Smooth muscle cell (in vitro differentiated cells): ENCODE measurements around the gene RSAD2. TPM values are rescaled to one million over a fixed set of nuclear protein-coding genes. Genes with fewer than 3 reads are reported as not detected.

Source experiments
- DNase-seq: peaks from one replicate; lab custom pipeline; 2025; ENCODE audit not compliant: unreplicated experiment; lab: John Stamatoyannopoulos, UW
- H2AFZ ChIP-seq: fragments of 200-600 bp; sonication (generic); 2 replicates; pipeline ENCODE4 v1.6.0; 2016; ENCODE audit warnings: antibody characterized with exemption, low read depth, mild to moderate bottlenecking
- H3F3A ChIP-seq: fragments of 200-600 bp; sonication (generic); 2 replicates; pipeline ENCODE4 v1.6.0; 2017; ENCODE audit warnings: antibody characterized with exemption, low read depth
- H3K27ac ChIP-seq: fragments of 200-600 bp; sonication (generic); 2 replicates; pipeline ENCODE4 v1.5.1; 2016; ENCODE audit warnings: low read depth, mild to moderate bottlenecking
- H3K27me3 ChIP-seq: fragments of 200-600 bp; sonication (generic); 2 replicates; pipeline ENCODE4 v1.6.1; 2016; ENCODE audit warnings: low read depth, mild to moderate bottlenecking
- H3K36me3 ChIP-seq: fragments of 200-600 bp; sonication (generic); 2 replicates; pipeline ENCODE4 v1.5.1; 2016; ENCODE audit warnings: low read depth
- H3K4me1 ChIP-seq: fragments of 200-600 bp; sonication (generic); 2 replicates; pipeline ENCODE4 v1.5.1; 2016; ENCODE audit warnings: low read depth
- H3K4me2 ChIP-seq: fragments of 200-600 bp; sonication (generic); 2 replicates; pipeline ENCODE4 v1.6.0; 2016; ENCODE audit warnings: mild to moderate bottlenecking
- H3K4me3 ChIP-seq: fragments of 200-600 bp; sonication (generic); 2 replicates; pipeline ENCODE4 v1.5.1; 2016; ENCODE audit warnings: mild to moderate bottlenecking
- H3K79me2 ChIP-seq: fragments of 200-600 bp; sonication (generic); 2 replicates; pipeline ENCODE4 v1.6.0; 2016; ENCODE audit warnings: low read depth, mild to moderate bottlenecking
- H3K9ac ChIP-seq: fragments of 200-600 bp; sonication (generic); 2 replicates; pipeline ENCODE4 v1.6.0; 2016; ENCODE audit warnings: low read depth
- H3K9me3 ChIP-seq: fragments of 200-600 bp; sonication (generic); replicated peaks from 2 replicates; pipeline ENCODE4 v1.5.1; 2016; ENCODE audit warnings: low read depth
- H4K20me1 ChIP-seq: fragments of 200-600 bp; sonication (generic); 2 replicates; pipeline ENCODE4 v1.6.0; 2016; ENCODE audit warnings: low read depth
- CTCF ChIP-seq: fragments of 200-600 bp; sonication (generic); IDR thresholded peaks from 2 replicates; pipeline ENCODE4 v1.5.1; 2017; ENCODE audit warnings: borderline replicate concordance, mild to moderate bottlenecking, antibody characterized with exemption; ENCODE audit not compliant: insufficient read depth, poor library complexity, severe bottlenecking
- WGBS: methylation state at CpG from one replicate; pipeline ENCODE4 v1.1.7; 2016; ENCODE audit warnings: low lambda C conversion rate; 5-methylcytosine and 5-hydroxymethylcytosine counted together
- polyA plus RNA-seq: library from polyadenylated mRNA; unstranded; fragments of >200 nt; fragmentation: Nextera tagmentation; extraction: Ambion mirVana; gene quantifications from 2 replicates; pipeline ENCODE4 v1.2.1, GENCODE V29; 2016
- total RNA-seq: library from RNA; depleted of rRNA; stranded (reverse); fragments of >200 nt; gene quantifications from 2 replicates; pipeline ENCODE4 v1.2.3, GENCODE V29; 2014

Gene RSAD2
- total and polyA plus RNA-seq, 2 experiments from 2014 or later, result not detected

DNA sequence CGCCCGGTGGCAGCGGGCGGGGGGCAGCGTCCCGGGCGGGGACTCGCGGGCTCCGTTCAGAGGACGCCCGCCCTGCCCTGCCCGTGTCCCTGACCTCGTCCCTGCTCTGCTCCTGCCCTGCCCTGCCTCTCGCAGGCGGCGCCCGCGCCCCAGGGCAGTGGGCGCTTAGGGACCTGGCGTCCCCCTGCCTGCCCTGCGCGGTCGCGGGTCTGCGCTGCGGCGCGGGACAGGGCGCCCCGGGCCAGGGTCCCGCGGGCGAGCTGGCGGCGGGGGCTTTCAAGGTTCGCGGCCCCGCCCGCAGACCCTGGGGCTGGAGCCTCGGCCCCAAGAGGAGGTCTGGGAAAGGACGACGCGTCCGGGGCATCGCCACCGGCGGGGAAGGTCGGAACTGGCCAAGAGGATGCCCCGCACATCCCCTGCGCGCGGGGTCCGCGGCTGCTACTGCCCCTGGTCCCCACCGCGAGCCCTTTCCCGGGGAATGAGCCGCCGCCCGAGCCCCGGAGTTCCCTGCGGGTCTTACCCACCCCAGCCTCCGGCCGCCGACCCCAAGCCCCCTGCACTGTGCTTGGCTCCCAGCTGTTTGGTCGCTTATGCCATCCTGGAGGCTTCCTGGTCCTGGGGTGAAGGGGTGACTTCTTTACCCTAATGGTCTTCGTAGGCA lies 40.3 kb downstream of the RSAD2 start:
- Histone ChIP-seq H3K27ac (no peak overlapping the region), H3K36me3 (no peaks in the 10 kb centered on the region)
- 2% methylated on average over 56 of the region's 68 CpGs for WGBS

GRCh38 chr2:6919901-6920742 lies 42.5 kb downstream of the RSAD2 start:
- no peaks in the 10 kb centered on the region for H3F3A ChIP-seq
- peaks cover 3% of the 10 kb centered on the region for H3K79me2 ChIP-seq
- no peak for TF ChIP-seq CTCF
- no peaks in the 10 kb centered on the region for H3K36me3 ChIP-seq
- no peak overlapping the region for H2AFZ ChIP-seq
- no peaks in the 10 kb centered on the region for H3K27me3 ChIP-seq
- H3K9ac ChIP-seq, result no peak overlapping the region
- H4K20me1 ChIP-seq, result peaks cover 57% of the 10 kb centered on the region
- H3K9me3 ChIP-seq, result no peaks in the 10 kb centered on the region
- H3K4me2 ChIP-seq, result peak overlapping the region; percentile 13
- DNase-seq, result no peak
- no peak overlapping the region for H3K4me3 ChIP-seq
- no peak overlapping the region for H3K27ac ChIP-seq
- H3K4me1 ChIP-seq, result no peaks in the 10 kb centered on the region
- WGBS, result 64% methylated on average over 11 of the region's 12 CpGs

More for the DNA sequence above, 40.3 kb downstream of the RSAD2 start:
- TF ChIP-seq CTCF, result no peak
- Histone ChIP-seq H3K9ac (peak overlapping the region; percentile 43), H3K4me2 (peak overlapping the region; percentile 98), H3K9me3 (no peaks in the 10 kb centered on the region), H3K4me1 (no peaks in the 10 kb centered on the region), H3K79me2 (peaks cover 3% of the 10 kb centered on the region), H3K27me3 (no peaks in the 10 kb centered on the region), H3F3A (no peaks in the 10 kb centered on the region), H3K4me3 (peak overlapping the region; percentile 75), H2AFZ (peak overlapping the region; percentile 82), H4K20me1 (peaks cover 35% of the 10 kb centered on the region)
- no peak for DNase-seq

DNA sequence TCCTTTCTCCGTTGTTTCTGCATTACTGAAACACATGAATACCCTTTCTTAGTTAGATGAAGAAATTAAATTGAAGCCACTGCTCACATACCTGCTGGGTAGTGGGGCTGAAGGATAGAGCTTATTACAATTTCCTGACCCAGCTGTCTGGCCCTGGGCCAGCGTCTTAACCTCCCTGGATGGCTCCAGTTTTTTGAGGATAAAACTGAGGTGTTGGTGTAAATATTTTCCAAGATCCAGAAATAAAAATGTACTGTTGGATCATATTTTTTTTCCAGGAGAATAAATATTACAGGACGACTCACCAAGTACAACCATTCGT lies 43.1 kb downstream of the RSAD2 start:
- DNase-seq, result no peak
- no peak for TF ChIP-seq CTCF
- Histone ChIP-seq H3K9me3 (no peaks in the 10 kb centered on the region), H3K79me2 (peaks cover 3% of the 10 kb centered on the region), H3K4me2 (no peak overlapping the region), H3K27me3 (no peaks in the 10 kb centered on the region), H3F3A (no peaks in the 10 kb centered on the region), H2AFZ (no peak overlapping the region), H3K4me1 (no peaks in the 10 kb centered on the region), H3K4me3 (no peak overlapping the region), H4K20me1 (peaks cover 63% of the 10 kb centered on the region), H3K36me3 (no peaks in the 10 kb centered on the region), H3K9ac (no peak overlapping the region), H3K27ac (no peak overlapping the region)
- 87% methylated on average over 4 of the region's 4 CpGs for WGBS
